ENCODE results near the gene TEKT3.
A peak's percentile ranks its signal among the peaks of the same experiment; 100 is the strongest.

The TEKT3 gene

DNA sequence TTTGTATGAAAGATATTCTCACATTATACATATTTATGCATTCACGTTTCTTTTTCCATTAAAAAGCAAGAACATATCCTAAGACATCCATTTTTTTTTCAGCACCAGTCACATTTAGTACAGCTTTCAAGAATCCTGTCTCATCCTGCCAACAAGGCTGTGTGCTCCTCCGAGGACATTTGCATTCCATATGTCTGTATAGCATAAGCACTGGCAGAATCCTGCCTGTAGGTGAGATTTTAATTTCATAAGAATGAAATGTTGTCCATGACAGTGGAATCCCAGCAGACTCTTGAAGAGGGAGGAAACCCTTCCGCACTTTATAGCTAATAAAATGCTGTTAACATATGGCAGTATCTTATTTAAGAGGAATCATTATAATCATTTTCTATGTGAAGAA, 73.4 kb downstream of the TEKT3 start:
- DNase-seq (ENCODE audit: low read depth in 4 of 4, low spot score in 1 of 4) = no peak

DNA sequence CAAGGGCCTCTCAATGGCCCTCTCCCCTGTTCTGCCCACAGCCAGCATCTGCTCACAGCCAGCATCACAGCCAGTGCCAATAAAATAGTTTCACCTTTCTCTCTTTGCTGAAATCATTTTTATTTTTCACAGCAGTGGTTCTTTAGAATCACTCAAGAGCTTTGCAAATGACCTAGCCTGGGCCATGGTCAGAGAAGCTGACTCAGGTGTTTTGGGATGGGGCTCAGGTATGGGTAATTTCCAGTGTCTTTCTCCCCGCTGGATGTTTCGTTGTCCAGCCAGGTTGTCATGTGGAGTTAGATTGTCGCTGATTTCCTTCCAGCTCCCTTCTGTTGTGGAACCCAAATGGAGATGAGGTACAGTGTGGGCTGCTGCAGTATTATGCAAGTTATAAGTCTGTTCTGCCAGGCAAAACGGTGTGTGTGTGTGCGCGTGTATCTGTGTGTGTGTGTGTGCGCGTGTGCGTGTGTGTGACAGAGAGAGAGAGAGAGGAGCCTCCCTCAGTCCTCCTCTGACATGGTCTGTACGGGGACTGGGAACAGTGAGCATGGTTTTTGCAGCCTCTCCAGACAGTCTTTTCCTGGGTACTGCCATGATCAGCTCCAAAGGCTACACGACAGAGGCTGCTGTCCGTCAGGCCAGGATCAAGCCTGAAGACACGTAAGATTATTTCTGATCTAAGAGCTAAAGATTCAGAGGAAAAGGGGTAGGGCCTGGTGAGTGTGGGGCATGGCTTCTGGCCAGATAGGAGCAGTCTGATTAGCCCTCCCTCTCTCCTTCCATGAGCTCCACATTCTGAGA, 74.9 kb downstream of the TEKT3 start:
- DNase-seq (ENCODE audit: low read depth in 4 of 4, low spot score in 1 of 4) = no peak

DNA sequence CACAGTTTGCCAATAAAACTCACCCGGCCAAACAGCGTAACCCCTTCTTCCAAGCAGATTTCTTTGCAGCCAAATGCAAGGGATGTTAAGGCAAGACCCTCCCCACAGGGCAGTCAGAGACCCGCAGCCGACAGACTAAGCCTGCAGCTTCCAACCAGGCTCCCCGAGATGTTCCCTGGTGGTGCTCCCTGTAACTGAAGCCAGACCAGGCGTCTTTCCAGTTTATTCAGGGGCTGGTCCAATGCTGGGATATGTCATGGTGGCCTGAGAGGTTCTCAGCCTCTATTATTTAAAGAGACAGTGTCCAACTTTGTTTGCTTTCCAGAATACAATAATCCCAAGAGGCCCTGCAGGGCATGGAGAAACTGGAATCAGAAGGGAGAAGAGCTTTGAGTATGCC, 76.3 kb downstream of the TEKT3 start, which contains the start of gene PMP22:
Gene PMP22, minus strand, starts transcription at position 196 of the 400 bp plus-strand sequence. CDS start 4,599 bp downstream, outside the sequence.
- DNase-seq (ENCODE audit: low read depth in 4 of 4, low spot score in 1 of 4) = no peak

DNA sequence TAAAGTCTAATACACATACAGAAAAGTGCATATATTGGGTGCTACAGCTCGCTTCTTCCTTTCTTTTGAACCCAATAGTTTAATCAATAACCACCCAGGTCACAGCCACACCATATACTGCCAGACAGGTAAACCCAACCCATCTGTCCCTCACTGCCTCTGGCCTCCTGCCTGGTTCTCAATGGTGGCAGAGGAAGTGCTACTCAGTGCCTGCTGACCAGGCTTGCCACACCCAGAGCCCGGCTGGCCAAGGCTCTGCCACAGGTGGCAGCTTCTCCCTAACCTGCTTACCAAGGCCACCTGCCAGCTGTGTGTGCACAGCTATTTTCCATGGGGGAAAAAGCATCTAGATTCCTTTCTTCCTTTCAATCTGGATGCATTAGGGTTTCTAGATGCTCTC, 76.9 kb downstream of the TEKT3 start:
- no peak for DNase-seq (ENCODE audit: low read depth in 4 of 4, low spot score in 1 of 4)

DNA sequence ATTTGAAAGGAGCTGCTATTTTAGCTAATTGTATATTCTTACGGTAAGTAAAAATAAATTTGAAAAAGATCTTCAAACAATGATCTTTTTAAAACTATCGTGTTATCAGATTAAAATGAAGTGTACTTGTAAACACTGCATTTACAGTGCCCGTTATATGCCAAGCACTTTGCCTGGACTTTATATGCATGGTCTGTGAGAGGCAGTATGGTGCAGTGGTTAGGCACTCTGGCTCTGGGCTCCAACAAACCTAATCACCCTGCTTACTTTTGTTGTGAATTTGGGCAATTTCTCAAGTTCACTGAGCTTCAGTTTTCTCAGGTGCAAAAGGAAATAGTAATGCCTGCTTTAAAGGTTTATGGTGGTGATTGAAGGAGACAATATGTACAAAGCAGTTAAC, 77.7 kb downstream of the TEKT3 start:
- DNase-seq (ENCODE audit: low read depth in 4 of 4, low spot score in 1 of 4) = no peak

DNA sequence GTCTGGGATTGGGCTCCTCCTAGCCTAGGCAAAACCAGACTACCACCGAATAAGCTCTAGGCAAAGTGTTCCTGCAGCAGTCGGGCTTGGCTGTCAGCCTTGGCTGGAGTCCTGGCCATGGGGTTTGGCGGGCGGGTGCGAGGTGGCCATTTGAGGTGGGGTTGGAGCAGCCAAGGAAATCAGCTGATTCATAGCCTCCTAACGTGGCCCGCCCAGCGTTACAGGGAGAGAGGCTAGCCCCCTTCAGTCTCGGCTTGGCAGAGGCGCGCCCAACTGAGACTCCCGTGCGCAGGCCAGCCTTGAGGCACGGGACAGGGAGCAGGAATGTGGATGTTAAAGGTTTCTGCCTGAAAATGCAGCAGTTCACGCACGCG, 78.2 kb downstream of the TEKT3 start:
- no peak for DNase-seq (ENCODE audit: low read depth in 4 of 4, low spot score in 1 of 4)

DNA sequence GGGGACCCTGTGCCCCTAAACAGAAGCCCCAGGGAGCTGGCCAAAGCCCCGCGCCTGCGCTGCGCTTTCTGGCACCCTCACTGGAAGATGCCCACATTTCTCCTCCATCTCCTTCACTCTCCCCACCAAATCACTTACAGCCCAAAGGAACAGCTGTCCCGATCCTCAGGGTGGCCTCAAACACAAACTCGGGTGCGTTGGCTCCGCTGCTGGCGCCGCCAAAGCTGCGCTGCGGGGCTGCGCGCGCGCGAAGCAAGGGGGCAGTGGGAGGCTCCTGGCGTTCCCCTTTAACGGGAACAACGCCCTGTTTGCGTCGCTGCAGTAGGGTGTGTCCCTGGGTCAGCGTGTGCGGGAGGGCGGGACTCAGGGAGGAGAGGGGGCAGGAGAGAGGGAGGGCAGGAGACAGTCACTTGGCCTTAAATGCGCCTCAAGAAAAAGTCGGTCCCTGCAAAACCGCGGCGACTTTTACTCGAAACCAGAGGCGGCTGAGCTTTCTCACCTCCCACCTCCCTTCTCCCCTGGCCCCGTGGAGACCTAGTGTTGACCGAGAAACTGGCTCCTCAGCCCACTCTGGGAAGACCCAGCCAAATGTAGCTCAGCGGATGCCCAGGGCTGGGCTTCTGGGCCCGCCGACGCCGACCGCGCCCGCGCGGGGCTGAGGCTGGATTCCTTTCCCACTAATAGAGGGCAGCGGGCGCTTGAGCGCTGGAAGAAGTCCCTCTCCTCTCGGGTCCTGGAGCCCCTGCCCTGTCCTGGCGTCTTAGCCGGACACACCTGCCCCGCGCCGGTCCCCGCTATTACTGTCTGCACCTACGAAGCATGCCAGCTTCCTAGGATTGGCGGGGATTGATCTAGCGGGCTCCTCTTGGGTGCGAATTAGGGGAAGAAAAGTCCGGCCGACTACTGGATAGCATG, 78.8 kb downstream of the TEKT3 start:
- no peak for DNase-seq (ENCODE audit: low read depth in 4 of 4, low spot score in 1 of 4)

DNA sequence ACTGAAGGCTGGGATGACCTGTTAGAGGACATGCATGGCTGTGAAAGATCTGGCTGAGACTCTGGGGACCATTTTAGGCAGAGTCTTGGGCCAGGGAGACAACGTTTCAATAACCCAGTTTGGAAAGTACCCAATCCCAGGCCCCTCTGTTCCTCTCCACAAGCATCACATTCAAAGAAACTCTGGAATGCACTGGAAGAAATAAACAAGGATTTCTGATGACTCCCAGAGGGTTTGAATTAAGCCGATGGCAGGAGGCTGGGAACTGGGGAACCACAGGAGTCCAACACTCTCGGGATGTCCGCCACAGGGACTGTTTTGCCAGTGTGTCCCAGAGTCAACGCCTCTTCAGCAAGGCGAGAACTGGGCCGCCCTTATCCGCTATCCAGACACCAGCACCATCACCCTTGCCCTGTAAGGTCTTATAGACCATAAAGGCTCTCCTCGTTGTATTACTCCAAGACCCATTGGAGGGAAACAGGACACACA, 79.6 kb downstream of the TEKT3 start:
- no peak for DNase-seq (ENCODE audit: low read depth in 4 of 4, low spot score in 1 of 4)

DNA sequence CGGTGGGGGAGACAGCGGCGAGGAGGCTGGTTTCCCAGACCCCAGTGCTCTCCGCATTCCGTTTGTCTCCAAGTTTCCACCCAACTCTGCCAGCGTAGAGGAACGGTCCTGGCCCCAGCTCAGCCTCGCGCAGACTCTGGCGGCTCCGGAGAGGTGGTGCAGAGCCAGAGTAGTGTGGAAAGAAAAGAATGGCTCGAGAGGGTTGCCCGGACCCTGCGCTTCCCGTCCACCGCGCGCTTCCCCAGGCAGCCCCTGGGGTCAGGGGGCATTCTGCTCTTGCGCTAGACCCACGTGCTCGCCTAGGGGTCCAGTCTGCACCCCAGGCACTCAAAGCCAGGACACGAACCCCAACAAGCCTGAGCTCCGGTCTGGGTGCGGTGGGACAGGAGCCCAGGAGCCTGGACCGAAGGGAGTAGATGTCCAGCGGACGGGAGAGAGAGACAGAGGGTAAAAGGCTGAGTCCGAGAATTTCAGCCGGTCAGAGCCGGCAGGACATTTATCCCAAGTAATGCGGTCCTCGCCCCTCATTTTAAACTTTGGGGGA, 80.1 kb downstream of the TEKT3 start:
- DNase-seq (ENCODE audit: low read depth in 4 of 4, low spot score in 1 of 4) = no peak

DNA sequence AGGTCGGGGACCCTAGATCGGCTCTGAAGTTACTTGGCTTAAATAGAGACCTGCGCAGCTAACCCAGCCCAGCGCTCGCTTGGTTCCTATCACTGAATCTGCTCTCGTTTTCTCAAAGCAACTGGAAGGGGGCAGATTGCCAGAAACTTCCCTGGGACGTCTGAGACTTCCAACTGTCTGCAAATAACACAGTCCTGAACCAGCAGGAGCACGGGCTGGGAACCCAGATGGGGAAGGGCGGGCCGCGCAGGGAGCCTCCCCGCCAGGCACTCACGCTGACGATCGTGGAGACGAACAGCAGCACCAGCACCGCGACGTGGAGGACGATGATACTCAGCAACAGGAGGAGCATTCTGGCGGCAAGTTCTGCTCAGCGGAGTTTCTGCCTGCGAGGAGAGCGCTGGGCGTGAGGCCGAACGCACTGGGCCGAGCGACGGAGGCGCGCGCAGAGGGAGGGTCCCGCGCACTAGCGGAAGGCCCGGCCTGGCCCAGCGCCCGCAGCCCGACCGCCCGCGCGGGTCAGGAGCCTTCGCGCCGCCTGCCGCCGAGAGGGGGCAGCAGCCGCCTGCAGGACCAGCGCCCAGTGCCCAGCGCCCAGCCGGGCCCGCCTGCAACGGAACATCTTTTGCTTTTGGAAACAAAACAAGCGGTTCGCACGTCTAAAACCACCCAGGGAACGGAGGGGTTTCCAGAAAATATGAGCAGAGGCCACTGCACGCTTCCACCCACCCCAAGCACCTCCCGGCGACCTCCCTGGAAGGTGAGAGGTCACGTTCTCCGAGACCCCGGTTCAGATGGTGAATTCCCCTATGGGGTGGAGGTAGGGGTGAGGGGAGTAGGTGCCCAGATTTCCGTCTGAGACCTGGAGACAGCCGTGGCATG, 80.8 kb downstream of the TEKT3 start:
- DNase-seq (ENCODE audit: low read depth in 4 of 4, low spot score in 1 of 4) = peak; percentile 7 to 45 (median 24)

DNA sequence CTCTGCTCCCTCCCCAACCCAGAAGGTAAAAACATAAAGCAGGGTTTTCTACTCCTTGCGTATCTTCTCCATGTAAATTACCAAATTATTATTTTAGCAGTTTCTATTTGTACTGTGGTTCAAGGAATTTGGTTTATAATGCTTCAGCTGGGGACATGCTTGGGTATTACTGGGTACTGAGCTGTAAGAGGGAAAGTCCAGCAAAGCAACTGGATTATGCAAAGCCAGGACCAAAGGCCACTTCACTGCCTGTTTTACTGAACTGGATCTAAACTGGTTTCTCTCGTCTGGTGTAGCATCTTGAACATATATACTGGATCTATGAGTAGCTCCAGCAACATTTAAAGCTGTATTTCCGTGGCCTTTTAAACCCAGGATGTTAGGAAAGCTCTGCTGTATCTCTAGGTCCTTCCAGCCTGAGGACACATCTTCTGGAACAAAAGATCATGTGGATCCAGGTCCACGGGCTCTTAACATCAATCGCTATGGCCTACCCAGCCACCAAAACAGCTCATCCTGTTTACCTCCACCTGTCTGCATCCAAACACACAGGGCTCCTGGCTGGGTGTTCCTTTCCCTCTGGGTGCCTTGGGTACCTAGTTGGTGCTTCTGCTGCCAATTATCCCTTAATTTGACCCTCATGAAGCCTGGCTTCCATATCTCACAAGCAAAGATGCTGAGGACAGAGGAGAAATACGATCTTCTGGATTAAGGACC, 83.4 kb downstream of the TEKT3 start:
- DNase-seq (ENCODE audit: low read depth in 4 of 4, low spot score in 1 of 4) = no peak

DNA sequence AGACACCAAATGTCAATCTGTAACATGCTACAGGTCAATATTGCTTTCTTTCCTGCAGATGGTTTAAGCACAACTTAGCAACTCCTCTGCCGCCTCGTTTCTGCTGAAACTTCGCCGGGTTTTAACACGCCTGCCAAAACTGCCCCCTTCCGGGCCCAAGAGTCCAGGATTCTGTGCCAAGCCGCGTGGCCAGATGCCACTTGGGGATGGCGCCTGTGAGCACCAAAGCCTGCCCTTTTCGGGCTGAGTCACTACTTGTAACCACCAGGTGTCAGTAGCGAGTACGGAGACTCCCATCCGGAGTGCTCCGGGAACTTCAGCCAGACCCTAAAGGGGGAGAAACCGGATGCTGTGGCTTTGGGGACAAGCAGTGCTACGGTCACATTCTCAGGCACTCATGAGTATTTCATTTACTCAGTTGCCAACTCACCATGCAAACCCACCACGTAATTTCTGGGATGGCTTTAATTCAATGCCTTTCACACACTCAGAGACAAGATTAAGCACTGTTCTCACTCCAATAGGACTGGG, 84.1 kb downstream of the TEKT3 start:
- peak; percentile 25 to 50 (median 34) for DNase-seq (ENCODE audit: low read depth in 4 of 4, low spot score in 1 of 4)

DNA sequence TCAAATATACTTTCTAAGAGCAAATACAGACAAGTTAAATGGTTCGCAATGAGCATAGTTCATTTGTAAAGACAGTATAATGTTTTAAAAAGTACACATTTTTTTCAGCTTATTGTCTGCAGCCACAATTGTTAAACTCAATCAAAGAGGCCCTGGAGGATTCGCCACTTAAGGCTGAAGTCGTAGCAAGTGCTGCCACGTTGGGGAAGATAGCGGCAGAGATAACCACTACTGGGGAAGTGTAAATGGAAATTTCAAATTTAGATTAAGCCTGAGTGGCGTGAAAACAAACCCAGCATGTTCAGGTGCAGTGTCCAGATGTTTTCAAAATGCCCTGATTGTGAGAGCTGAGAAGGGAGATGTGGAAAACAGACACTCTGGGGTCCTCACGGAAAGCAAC, 84.7 kb downstream of the TEKT3 start:
- no peak for DNase-seq (ENCODE audit: low read depth in 4 of 4, low spot score in 1 of 4)

DNA sequence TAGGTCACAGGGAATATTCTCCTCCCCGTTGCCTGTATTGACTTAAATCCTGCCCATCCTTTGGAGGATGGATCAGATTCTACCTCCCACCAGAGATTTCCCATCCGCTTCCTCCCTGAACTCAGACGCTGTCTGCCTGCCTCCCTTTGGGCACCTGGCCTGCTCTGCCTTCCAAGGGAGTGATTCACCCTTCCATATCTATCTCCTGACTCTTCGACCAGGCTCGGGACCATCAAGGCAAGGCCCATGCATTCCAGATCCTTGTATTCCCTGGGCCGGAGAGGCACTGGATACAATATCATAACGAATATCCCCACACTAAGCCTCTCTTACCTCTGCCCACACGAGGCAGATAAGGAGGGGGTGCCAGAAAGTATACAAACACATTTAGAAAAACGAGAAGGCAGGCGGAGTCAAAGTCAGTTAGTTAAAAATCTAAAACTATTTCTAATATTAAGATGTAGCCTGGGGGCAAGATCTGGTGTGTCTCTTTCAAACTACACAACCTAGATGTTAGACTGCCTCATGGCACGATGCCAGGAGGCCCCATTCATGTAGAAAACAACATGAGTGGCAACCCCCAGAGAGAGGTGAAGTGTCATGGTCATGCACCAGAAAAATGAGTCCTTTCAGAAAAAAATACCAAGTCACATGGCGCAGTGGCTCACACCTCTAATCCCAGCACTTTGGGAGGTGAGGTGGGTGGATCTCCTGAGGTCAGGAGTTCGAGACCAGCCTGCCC, 85.5 kb downstream of the TEKT3 start:
- no peak for DNase-seq (ENCODE audit: low read depth in 4 of 4, low spot score in 1 of 4)

Measured in stimulated activated CD4-positive, alpha-beta T cell treated with anti-CD3 and anti-CD28 coated beads, Interleukin-1b, Interleukin-23, amount 100 ng/mL, for 24 hours (primary cell).